ENCODE results near the gene ASCC1.

- TF ChIP-seq CTCF (IDR thresholded peaks at IDR 0.05) (no peak), EZH2 (IDR thresholded peaks at IDR 0.05; ENCODE audit: borderline replicate concordance, insufficient read depth, low read depth, low read length, poor library complexity, severe bottlenecking) (no peak)
Measured at GRCh38 chr10:72098301-72098835, 117.7 kb downstream of the ASCC1 start.
